Measurements from ENCODE around the gene DFFB.

Gene DFFB

GRCh38 chr1:3931007-3931912 is 74.0 kb downstream of the DFFB start:
- no peak for DNase-seq

GRCh38 chr1:3932156-3932919 is 75.1 kb downstream of the DFFB start:
- no peak for DNase-seq
